GM12878 (cell line): ENCODE measurements around the gene C5orf52. TPM values are rescaled to one million over a fixed set of nuclear protein-coding genes. Genes with fewer than 3 reads are reported as not detected.

Experiments used
- ATAC-seq: fragments of 200-7000 bp; cut with Tn5 transposase; 3 replicates; pipeline ENCODE4 v1.9.1; 2020; ENCODE audit warnings: mild to moderate bottlenecking, moderate library complexity
- BruUV-seq: library from RNA; stranded (reverse); fragments of 400-500 nt; replicated peaks from 2 replicates; lab custom pipeline; 2021; lab: Mats Ljungman, UMichigan
- CTCF ChIA-PET: fragments of 300-600 bp; sonication (Branson Sonifier 250); formaldehyde crosslinking; extraction: SDS; loops from one replicate; lab custom pipeline; 2021; ENCODE audit warnings: inconsistent platforms; lab: Yijun Ruan, JAX
- POLR2A ChIA-PET: fragments of 350-600 bp; formaldehyde crosslinking; extraction: SDS; loops from one replicate; lab custom pipeline; 2021; ENCODE audit warnings: inconsistent platforms; lab: Charles Lee
- RAD21 ChIA-PET: fragments of 300-600 bp; sonication (Branson Sonifier 250); formaldehyde crosslinking; loops from one replicate; lab custom pipeline; 2023; ENCODE audit warnings: antibody characterized with exemption; ENCODE audit not compliant: unreplicated experiment; lab: Charles Lee
- SMC1A ChIA-PET: fragments of 300-600 bp; sonication (Branson Sonifier 250); formaldehyde crosslinking; loops from one replicate; lab custom pipeline; 2023; ENCODE audit not compliant: unreplicated experiment, uncharacterized antibody; lab: Charles Lee
- DNase-seq: peaks from one replicate; pipeline ENCODE4 v3.0.0-alpha.2; 2011; ENCODE audit warnings: low read depth, low spot score
- FAIRE-seq: peaks from 3 replicates; lab custom pipeline; 2011; peaks lifted over from hg19 to GRCh38; lab: Jason Lieb, UNC
- H2AFZ ChIP-seq: 2 replicates; pipeline ENCODE4 v1.6.0; 2011; ENCODE audit warnings: low read depth, low read length, control low read depth; ENCODE audit not compliant: control insufficient read depth
- H3K27ac ChIP-seq: 2 replicates; pipeline ENCODE4 v1.5.1; 2011; ENCODE audit warnings: control low read depth; ENCODE audit not compliant: control insufficient read depth, insufficient read depth
- H3K27me3 ChIP-seq, 2 experiments: replicated peaks in 1 of 2; 2 replicates each; pipeline versions ENCODE4 v1.6.0 to v1.6.1; 2011; ENCODE audit warnings: low read length in 1 of 2; ENCODE audit not compliant: control insufficient read depth in 2 of 2, insufficient read depth in 2 of 2
- H3K36me3 ChIP-seq, 2 experiments: 2 replicates each; pipeline ENCODE4 v1.5.1; 2011; ENCODE audit warnings: low read length in 1 of 2; ENCODE audit not compliant: control insufficient read depth in 2 of 2, insufficient read depth in 2 of 2
- H3K4me1 ChIP-seq: 2 replicates; pipeline ENCODE4 v1.6.1; 2011; ENCODE audit warnings: mild to moderate bottlenecking, low read length, moderate library complexity, mixed read lengths; ENCODE audit not compliant: control insufficient read depth, insufficient read depth
- H3K4me2 ChIP-seq: 2 replicates; pipeline ENCODE4 v1.6.0; 2011; ENCODE audit warnings: control low read depth; ENCODE audit not compliant: control insufficient read depth, insufficient read depth
- H3K4me3 ChIP-seq: fragments of 200-600 bp; sonication (generic); 2 replicates; pipeline ENCODE4 v1.5.1; 2016
- H3K79me2 ChIP-seq: 2 replicates; pipeline ENCODE4 v1.6.0; 2011; ENCODE audit warnings: low read length; ENCODE audit not compliant: control insufficient read depth, insufficient read depth
- H3K9ac ChIP-seq: 2 replicates; pipeline ENCODE4 v1.8.0; 2011; ENCODE audit warnings: low read length, control low read depth, mixed read lengths; ENCODE audit not compliant: control insufficient read depth, insufficient read depth
- H3K9me3 ChIP-seq: replicated peaks from 3 replicates; pipeline ENCODE4 v1.5.1; 2011; ENCODE audit warnings: mild to moderate bottlenecking, low read length; ENCODE audit not compliant: control insufficient read depth, insufficient read depth
- H4K20me1 ChIP-seq: 2 replicates; pipeline ENCODE4 v1.6.0; 2011; ENCODE audit not compliant: control insufficient read depth, insufficient read depth
- BHLHE40 ChIP-seq, 2 experiments: fragments of 450-650 bp in 1 of 2; IDR thresholded peaks; 2 replicates each; pipeline ENCODE4 v1.6.1; 2011 to 2017; ENCODE audit warnings: low read depth in 2 of 2, borderline replicate concordance in 1 of 2, improper control_type of control experiment in 1 of 2, low read length in 1 of 2, mild to moderate bottlenecking in 1 of 2
- HDAC6 ChIP-seq: fragments of 200-600 bp; sonication (generic); IDR thresholded peaks from one replicate; pipeline ENCODE4 v1.8.0; 2017; ENCODE audit warnings: antibody characterized with exemption; ENCODE audit not compliant: unreplicated experiment
- POLR2AphosphoS5 ChIP-seq: IDR thresholded peaks from 2 replicates; pipeline ENCODE4 v1.6.1; 2011; ENCODE audit warnings: mild to moderate bottlenecking, low read length, inconsistent platforms
- RAD21 ChIP-seq: IDR thresholded peaks from 2 replicates; pipeline ENCODE4 v1.6.1; 2011; ENCODE audit warnings: mild to moderate bottlenecking, low read depth, low read length, moderate library complexity; ENCODE audit not compliant: insufficient read depth
- WGBS: methylation state at CpG from one replicate; pipeline ENCODE4 v1.1.6; 2016; ENCODE audit warnings: low lambda C conversion rate; ENCODE audit not compliant: insufficient replicate concordance, insufficient coverage; ENCODE audit errors: missing lambda C conversion rate; 5-methylcytosine and 5-hydroxymethylcytosine counted together
- in situ Hi-C: fragments of 300-500 bp; cut with MboI; formaldehyde crosslinking; loops from 9 replicates; pipeline ENCODE4 v1.14.3; 2018; ENCODE audit warnings: mixed read lengths
- intact Hi-C: fragments of 100-400 bp; cut with micrococcal nuclease; formaldehyde crosslinking; loops from one replicate; pipeline ENCODE4 v1.14.2; 2022; ENCODE audit not compliant: unreplicated experiment
- polyA plus RNA-seq, 11 experiments: library from polyadenylated mRNA; depleted of rRNA in 4 of 11; unstranded in 6 of 11; stranded (reverse) in 5 of 11; fragments of >200 nt; fragmentation: Nextera tagmentation in 4 of 11; fragmentation: Illumina TruSeq in 1 of 11; extraction: Ambion mirVana in 4 of 11; extraction: Trizol in 1 of 11; gene quantifications; 1 replicate in 1 of 11; 2 replicates in 10 of 11; pipeline versions ENCODE4 v1.2.1 to v1.2.3, GENCODE V29; 2011 to 2016; ENCODE audit warnings: inconsistent platforms in 2 of 11, missing spikeins in 2 of 11, low read depth in 1 of 11
- total RNA-seq, 4 experiments: library from RNA; depleted of rRNA in 3 of 4; stranded (reverse); fragments of >200 nt in 3 of 4; fragmentation: Illumina TruSeq in 1 of 4; extraction: Trizol in 1 of 4; gene quantifications; 2 replicates each; pipeline versions ENCODE4 v1.2.1 to v1.2.3, GENCODE V29; 2013 to 2021

The C5orf52 gene
- total and polyA plus RNA-seq, 10 of the 15 experiments (the other 5 are each of a cell fraction or from before 2014, with no cell fraction given) = not detected

- TF ChIP-seq RAD21 = peak; percentile 86
- TF ChIP-seq, all 136 proteins: peak for 3
Measured at GRCh38 chr5:157718519-157718918, 47.2 kb downstream of the C5orf52 start (continued).

GRCh38 chr5:157719245-157719644 is 47.9 kb downstream of the C5orf52 start:
- Histone ChIP-seq H3K4me2 (no peak overlapping the region), H3K79me2 (no peaks in the 10 kb centered on the region), H3K27me3 (no peaks in the 10 kb centered on the region), H3K36me3 (no peaks in the 10 kb centered on the region), H3K9ac (no peak overlapping the region)
- CTCF ChIA-PET = interaction anchor here (0.7 to 8.8 kb wide), 35 partner anchors 9 to 466 kb away, joined by 3 to 90 read pairs (median 6); partner anchors contain the start of genes C5orf52, LSM11 and THG1L
- DNase-seq (no peak), ATAC-seq (no peak)
- TF ChIP-seq HDAC6 (no peak), POLR2AphosphoS5 (no peak), BHLHE40 (IDR thresholded peaks at IDR 0.05; ENCODE audit: borderline replicate concordance in 1 of 2, low read depth in 2 of 2, low read length in 1 of 2) (no peak)
- TF ChIP-seq, all 136 proteins: peak for 0
- ChIA-PET RAD21 (interaction anchor here (0.7 to 5.2 kb wide), 21 partner anchors 9 to 394 kb away, joined by 3 to 72 read pairs (median 4); partner anchors contain the start of genes LSM11, NIPAL4 and THG1L), POLR2A (interaction anchor here (1.0 to 1.1 kb wide), 2 partner anchors 9 to 149 kb away, joined by 3 to 7 read pairs; no protein-coding TSS in a partner anchor), SMC1A (interaction anchor here (0.6 to 7.7 kb wide), 33 partner anchors 8 to 384 kb away, joined by 3 to 77 read pairs (median 5); partner anchors contain the start of genes LSM11, NIPAL4 and THG1L)
- H3K27ac ChIP-seq = no peak overlapping the region
- H3K4me3 ChIP-seq = no peak overlapping the region
- BruUV-seq = no TSS peak
- FAIRE-seq = no peak
- no peaks in the 10 kb centered on the region for H4K20me1 ChIP-seq
- 64% methylated on average over 2 of the region's 2 CpGs for WGBS
- no peak overlapping the region for H2AFZ ChIP-seq
- H3K4me1 ChIP-seq = peaks cover 4% of the 10 kb centered on the region
- in situ Hi-C loops (loop anchor here (5.0 kb wide), 1 partner anchor 287 kb away; no protein-coding TSS in a partner anchor), intact Hi-C loops (loop anchor here (2.0 to 5.0 kb wide), 3 partner anchors 148 to 242 kb away; no protein-coding TSS in a partner anchor)
- H3K9me3 ChIP-seq = no peaks in the 10 kb centered on the region; the same call in 2 of the 3 replicates
